ENCODE results near the gene TTC5.
A peak's percentile ranks its signal among the peaks of the same experiment; 100 is the strongest.
"Not testable (repeated sequence)": the region's sequence is repeated elsewhere in the genome, so short reads cannot be mapped to it uniquely, and the experiment has no call there.

The TTC5 gene

GRCh38 chr14:20277409-20277808 is 28.3 kb downstream of the TTC5 start:
- H3K4me3 ChIP-seq (ENCODE audit: control insufficient read depth, low read depth, low read length) = no peak overlapping the region
- no peak for TF ChIP-seq CTCF (IDR thresholded peaks at IDR 0.05; ENCODE audit: control insufficient read depth, insufficient read depth, low read depth, low read length, missing control alignments)
- DNase-seq (ENCODE audit: low read depth) = no peak

- TF ChIP-seq CTCF (IDR thresholded peaks at IDR 0.05; ENCODE audit: control insufficient read depth, insufficient read depth, low read depth, low read length, missing control alignments) = no peak
- no peak for DNase-seq (ENCODE audit: low read depth)
- H3K4me3 ChIP-seq (ENCODE audit: control insufficient read depth, low read depth, low read length) = no peak overlapping the region
These were observed 31.7 kb downstream of the TTC5 start for GRCh38 chr14:20274062-20274461.

GRCh38 chr14:20264361-20264760 is 41.4 kb downstream of the TTC5 start:
- H3K4me3 ChIP-seq (ENCODE audit: control insufficient read depth, low read depth, low read length); DNase-seq (ENCODE audit: low read depth): not testable (repeated sequence)

- DNase-seq (ENCODE audit: low read depth) = peak; percentile 49
- no peak for TF ChIP-seq CTCF (IDR thresholded peaks at IDR 0.05; ENCODE audit: control insufficient read depth, insufficient read depth, low read depth, low read length, missing control alignments)
- no peak overlapping the region for H3K4me3 ChIP-seq (ENCODE audit: control insufficient read depth, low read depth, low read length)
These were observed 43.1 kb downstream of the TTC5 start for GRCh38 chr14:20262642-20263128.

GRCh38 chr14:20247646-20248246 is 58.0 kb downstream of the TTC5 start:
- DNase-seq (ENCODE audit: low read depth) = no peak
- TF ChIP-seq CTCF (IDR thresholded peaks at IDR 0.05; ENCODE audit: control insufficient read depth, insufficient read depth, low read depth, low read length, missing control alignments) = no peak
- no peak overlapping the region for H3K4me3 ChIP-seq (ENCODE audit: control insufficient read depth, low read depth, low read length)
